Fibroblast of lung (primary cell): ENCODE results near the gene LRMDA.

Source experiments
- CTCF ChIP-seq, 2 donors: IDR thresholded peaks in 1 of 2; conservative IDR thresholded peaks in 1 of 2; 1 replicate in 1 of 2; 2 replicates in 1 of 2; pipeline ENCODE4 v1.5.1; 2011 to 2012; ENCODE audit warnings: low read length in 2 of 2, control low read depth in 1 of 2, inconsistent platforms in 1 of 2, low read depth in 1 of 2, mild to moderate bottlenecking in 1 of 2
- EZH2 ChIP-seq: IDR thresholded peaks from 2 replicates; pipeline ENCODE4 v1.5.1; 2012; ENCODE audit warnings: low read length, control low read depth, mild to moderate bottlenecking; ENCODE audit errors: missing control alignments

- TF ChIP-seq CTCF (conservative IDR thresholded peaks at IDR 0.05 in 1 of 2, IDR thresholded peaks at IDR 0.05 in 1 of 2; ENCODE audit: low read depth in 1 of 2, low read length in 2 of 2): no peak
- no peak for TF ChIP-seq EZH2
Observed at GRCh38 chr10:75437693-75438092, 6.3 kb downstream of the LRMDA start.
